ENCODE results near the gene CCSER1.

Gene CCSER1

DNA sequence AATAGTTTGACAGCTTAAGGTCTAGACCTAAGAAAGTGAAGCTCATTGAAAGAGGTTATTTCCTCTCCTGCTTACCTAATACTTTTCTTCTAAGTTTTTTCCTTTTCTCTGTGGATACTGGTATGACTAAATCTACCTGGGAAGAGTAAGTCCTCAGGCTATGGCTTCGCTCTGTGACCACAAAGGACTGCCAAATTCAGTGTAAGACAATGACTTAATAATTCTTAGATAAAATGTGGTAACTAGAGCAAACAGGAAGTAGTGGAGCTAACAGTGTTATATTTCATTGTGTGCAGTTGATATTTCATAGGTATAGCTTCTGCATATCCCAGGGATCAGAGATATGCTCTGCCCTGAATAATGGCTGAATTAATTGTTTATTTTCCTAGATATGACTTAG, 418.9 kb downstream of the CCSER1 start:
- Histone ChIP-seq H3K27ac (no peak overlapping the region), H3K36me3 (replicated peaks) (no peaks in the 10 kb centered on the region), H3K27me3 (replicated peaks) (no peaks in the 10 kb centered on the region), H3K4me3 (ENCODE audit: low read depth, low read length) (no peak overlapping the region)
- in situ Hi-C loops (cut with HindIII; ENCODE audit: low pct_ligation_motif_present, low sequenced_read_pairs), result no loop called here
- no peak for DNase-seq
- TF ChIP-seq, protein P1, sequence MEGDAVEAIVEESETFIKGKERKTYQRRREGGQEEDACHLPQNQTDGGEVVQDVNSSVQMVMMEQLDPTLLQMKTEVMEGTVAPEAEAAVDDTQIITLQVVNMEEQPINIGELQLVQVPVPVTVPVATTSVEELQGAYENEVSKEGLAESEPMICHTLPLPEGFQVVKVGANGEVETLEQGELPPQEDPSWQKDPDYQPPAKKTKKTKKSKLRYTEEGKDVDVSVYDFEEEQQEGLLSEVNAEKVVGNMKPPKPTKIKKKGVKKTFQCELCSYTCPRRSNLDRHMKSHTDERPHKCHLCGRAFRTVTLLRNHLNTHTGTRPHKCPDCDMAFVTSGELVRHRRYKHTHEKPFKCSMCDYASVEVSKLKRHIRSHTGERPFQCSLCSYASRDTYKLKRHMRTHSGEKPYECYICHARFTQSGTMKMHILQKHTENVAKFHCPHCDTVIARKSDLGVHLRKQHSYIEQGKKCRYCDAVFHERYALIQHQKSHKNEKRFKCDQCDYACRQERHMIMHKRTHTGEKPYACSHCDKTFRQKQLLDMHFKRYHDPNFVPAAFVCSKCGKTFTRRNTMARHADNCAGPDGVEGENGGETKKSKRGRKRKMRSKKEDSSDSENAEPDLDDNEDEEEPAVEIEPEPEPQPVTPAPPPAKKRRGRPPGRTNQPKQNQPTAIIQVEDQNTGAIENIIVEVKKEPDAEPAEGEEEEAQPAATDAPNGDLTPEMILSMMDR (IDR thresholded peaks at IDR 0.05; ENCODE audit: low read depth, low read length, missing control alignments), result no peak

GRCh38 chr4:90570615-90571014, 443.4 kb downstream of the CCSER1 start:
- TF ChIP-seq, protein P1 (IDR thresholded peaks at IDR 0.05; ENCODE audit: low read depth, low read length, missing control alignments), result no peak
- Histone ChIP-seq H3K27ac (no peak overlapping the region), H3K36me3 (replicated peaks) (no peaks in the 10 kb centered on the region), H3K27me3 (replicated peaks) (no peaks in the 10 kb centered on the region), H3K4me3 (ENCODE audit: low read depth, low read length) (no peak overlapping the region)
- no peak for DNase-seq
- in situ Hi-C loops (cut with HindIII; ENCODE audit: low pct_ligation_motif_present, low sequenced_read_pairs), result no loop called here

DNA sequence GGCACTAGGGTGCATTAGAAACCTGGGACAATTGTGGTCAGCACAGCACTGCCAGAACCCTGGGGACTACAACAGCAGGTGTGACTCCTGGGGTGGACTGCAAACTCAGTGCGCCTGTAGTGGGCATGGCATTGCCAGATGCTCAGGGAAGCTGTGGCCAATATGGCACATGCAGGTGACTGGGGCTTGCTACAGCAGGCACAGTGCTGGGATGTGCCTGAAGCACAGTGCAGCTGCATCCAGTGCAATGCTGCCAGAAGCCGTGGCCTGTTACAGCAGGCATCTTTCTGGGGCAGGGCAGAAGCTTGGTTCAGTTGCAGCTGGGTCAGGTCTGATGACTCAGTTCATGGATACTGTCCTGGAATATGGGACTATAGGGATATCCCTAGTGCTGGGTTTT, 445.8 kb downstream of the CCSER1 start:
- Histone ChIP-seq H3K36me3 (replicated peaks) (no peaks in the 10 kb centered on the region), H3K27me3 (replicated peaks) (no peaks in the 10 kb centered on the region), H3K27ac (no peak overlapping the region), H3K4me3 (ENCODE audit: low read depth, low read length) (no peak overlapping the region)
- TF ChIP-seq, protein P1 (IDR thresholded peaks at IDR 0.05; ENCODE audit: low read depth, low read length, missing control alignments), result no peak
- no peak for DNase-seq
- in situ Hi-C loops (cut with HindIII; ENCODE audit: low pct_ligation_motif_present, low sequenced_read_pairs), result no loop called here

DNA sequence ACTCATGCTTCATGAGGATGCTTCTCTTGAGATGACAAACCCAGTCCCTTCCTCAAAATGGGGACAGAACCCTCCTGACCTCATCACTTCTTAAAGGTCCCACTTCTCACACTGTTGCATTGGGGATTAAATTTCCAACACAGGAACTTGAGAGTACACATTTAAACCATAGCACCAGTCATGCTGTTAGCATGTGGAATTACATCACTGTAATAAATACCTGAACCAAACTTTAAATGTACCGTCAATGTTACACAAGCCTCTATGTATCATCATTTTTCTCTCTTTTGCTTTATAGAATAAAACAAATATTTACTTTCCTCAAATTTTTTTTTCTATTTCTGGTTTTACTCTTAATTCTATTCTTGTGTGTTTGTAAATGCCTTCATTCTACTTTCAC, 448.2 kb downstream of the CCSER1 start:
- DNase-seq, result no peak
- H3K36me3 ChIP-seq (replicated peaks), result no peaks in the 10 kb centered on the region
- TF ChIP-seq, protein P1 (IDR thresholded peaks at IDR 0.05; ENCODE audit: low read depth, low read length, missing control alignments), result no peak
- H3K27me3 ChIP-seq (replicated peaks), result no peaks in the 10 kb centered on the region
- in situ Hi-C loops (cut with HindIII; ENCODE audit: low pct_ligation_motif_present, low sequenced_read_pairs), result no loop called here
- no peak overlapping the region for H3K4me3 ChIP-seq (ENCODE audit: low read depth, low read length)
- no peak overlapping the region for H3K27ac ChIP-seq

DNA sequence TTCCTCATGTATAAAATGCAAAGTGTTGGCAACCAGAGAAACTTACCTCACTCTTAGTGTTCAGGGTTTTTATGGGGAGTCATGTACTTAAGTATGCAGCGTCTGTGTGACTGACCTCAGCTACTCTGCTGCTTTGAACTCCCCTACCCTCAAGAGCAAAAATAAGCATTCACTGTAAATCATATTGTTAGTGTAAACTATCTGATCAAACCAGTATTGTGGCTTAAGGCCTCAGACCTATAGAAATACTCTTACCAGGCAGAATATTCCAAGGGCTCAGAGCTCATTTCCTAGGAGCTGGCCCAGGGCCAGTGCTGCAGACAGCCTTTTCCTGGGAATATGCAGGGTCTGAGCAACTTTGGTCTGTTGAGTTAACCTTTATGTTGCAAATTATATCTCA, 453.1 kb downstream of the CCSER1 start:
- H3K36me3 ChIP-seq (replicated peaks), result no peaks in the 10 kb centered on the region
- H3K4me3 ChIP-seq (ENCODE audit: low read depth, low read length), result no peak overlapping the region
- in situ Hi-C loops (cut with HindIII; ENCODE audit: low pct_ligation_motif_present, low sequenced_read_pairs), result no loop called here
- H3K27me3 ChIP-seq (replicated peaks), result no peaks in the 10 kb centered on the region
- TF ChIP-seq, protein P1 (IDR thresholded peaks at IDR 0.05; ENCODE audit: low read depth, low read length, missing control alignments), result no peak
- no peak overlapping the region for H3K27ac ChIP-seq
- no peak for DNase-seq

GRCh38 chr4:90582087-90582486, 454.9 kb downstream of the CCSER1 start:
- no peak for DNase-seq
- Histone ChIP-seq H3K27ac (no peak overlapping the region), H3K36me3 (replicated peaks) (no peaks in the 10 kb centered on the region), H3K27me3 (replicated peaks) (no peaks in the 10 kb centered on the region), H3K4me3 (ENCODE audit: low read depth, low read length) (no peak overlapping the region)
- TF ChIP-seq, protein P1 (IDR thresholded peaks at IDR 0.05; ENCODE audit: low read depth, low read length, missing control alignments), result no peak
- in situ Hi-C loops (cut with HindIII; ENCODE audit: low pct_ligation_motif_present, low sequenced_read_pairs), result no loop called here

All from brain microvascular endothelial cell (primary cell).